HEK293 (cell line): Measurements from ENCODE around the gene NOSIP.
A peak's percentile ranks its signal among the peaks of the same experiment; 100 is the strongest.

Experiments used
- CTCF ChIA-PET: fragments of 350-600 bp; formaldehyde crosslinking; extraction: SDS; loops from one replicate; lab custom pipeline; 2021; ENCODE audit warnings: antibody characterized with exemption; lab: Yijun Ruan, JAX
- POLR2A ChIA-PET: fragments of 300-600 bp; formaldehyde crosslinking; extraction: SDS; loops from one replicate; lab custom pipeline; 2020; ENCODE audit warnings: antibody characterized with exemption, inconsistent platforms; lab: Yijun Ruan, JAX
- H3K27ac ChIP-seq: fragments of 200-500 bp; sonication (Bioruptor generic); 2 replicates; pipeline ENCODE4 v1.5.1; 2014; ENCODE audit warnings: low read depth, low read length, control low read depth, inconsistent platforms; ENCODE audit errors: extremely low read depth
- H3K36me3 ChIP-seq, 2 experiments: fragments of 200-500 bp in 1 of 2; sonication (Bioruptor generic) in 1 of 2; 1 replicate in 1 of 2; 2 replicates in 1 of 2; pipeline ENCODE4 v1.5.1; 2014 to 2017; ENCODE audit warnings: inconsistent platforms in 2 of 2, low read length in 2 of 2; ENCODE audit not compliant: control insufficient read depth in 2 of 2, insufficient read depth in 1 of 2
- H3K4me1 ChIP-seq: fragments of 200-500 bp; sonication (Bioruptor generic); 2 replicates; pipeline ENCODE4 v1.5.1; 2014; ENCODE audit warnings: mild to moderate bottlenecking, low read length, inconsistent platforms; ENCODE audit not compliant: control insufficient read depth, insufficient read depth
- H3K4me3 ChIP-seq: 2 replicates; pipeline ENCODE4 v1.5.1; 2011; ENCODE audit warnings: low read depth, mild to moderate bottlenecking, control low read depth, low read length, moderate library complexity
- H3K9me3 ChIP-seq: fragments of 200-500 bp; sonication (Bioruptor generic); 2 replicates; pipeline ENCODE4 v1.5.1; 2014; ENCODE audit warnings: low read depth, low read length, inconsistent platforms; ENCODE audit not compliant: control insufficient read depth, insufficient read depth
- FEZF1 ChIP-seq: fragments of 450-650 bp; formaldehyde crosslinking; IDR thresholded peaks from 2 replicates; pipeline ENCODE4 v1.5.1; 2016; ENCODE audit warnings: missing biosample characterization, missing genetic modification characterization
- KLF1 ChIP-seq: fragments of 450-650 bp; formaldehyde crosslinking; IDR thresholded peaks from 2 replicates; pipeline ENCODE4 v1.5.1; 2016; ENCODE audit warnings: missing biosample characterization, missing genetic modification characterization
- KLF10 ChIP-seq: fragments of 450-650 bp; IDR thresholded peaks from 2 replicates; pipeline ENCODE4 v1.5.1; 2018; ENCODE audit warnings: missing biosample characterization, mild to moderate bottlenecking, missing genetic modification characterization
- KLF16 ChIP-seq: fragments of 450-650 bp; formaldehyde crosslinking; IDR thresholded peaks from 2 replicates; pipeline ENCODE4 v1.5.1; 2017; ENCODE audit warnings: missing biosample characterization, missing genetic modification characterization
- OSR2 ChIP-seq: fragments of 450-650 bp; formaldehyde crosslinking; IDR thresholded peaks from 2 replicates; pipeline ENCODE4 v1.5.1; 2016; ENCODE audit warnings: missing biosample characterization, missing genetic modification characterization
- ZBTB21 ChIP-seq: fragments of 450-650 bp; formaldehyde crosslinking; IDR thresholded peaks from 2 replicates; pipeline ENCODE4 v1.5.1; 2017; ENCODE audit warnings: missing biosample characterization, missing genetic modification characterization
- ZNF121 ChIP-seq: fragments of 450-650 bp; formaldehyde crosslinking; IDR thresholded peaks from 2 replicates; pipeline ENCODE4 v1.5.1; 2016; ENCODE audit warnings: missing biosample characterization, missing genetic modification characterization
- ZNF146 ChIP-seq: fragments of 450-650 bp; formaldehyde crosslinking; IDR thresholded peaks from 2 replicates; pipeline ENCODE4 v1.5.1; 2016; ENCODE audit warnings: missing biosample characterization, missing genetic modification characterization
- ZNF19 ChIP-seq: fragments of 450-650 bp; formaldehyde crosslinking; IDR thresholded peaks from 2 replicates; pipeline ENCODE4; 2016; ENCODE audit warnings: missing biosample characterization, missing genetic modification characterization, low read depth
- ZNF24 ChIP-seq: fragments of 450-650 bp; formaldehyde crosslinking; IDR thresholded peaks from 2 replicates; pipeline ENCODE4 v1.5.1; 2016; ENCODE audit warnings: missing biosample characterization, missing genetic modification characterization
- ZNF248 ChIP-seq: fragments of 450-650 bp; formaldehyde crosslinking; IDR thresholded peaks from 2 replicates; pipeline ENCODE4 v1.5.1; 2017; ENCODE audit warnings: missing biosample characterization, missing genetic modification characterization
- ZNF37A ChIP-seq: fragments of 450-650 bp; IDR thresholded peaks from 2 replicates; pipeline ENCODE4 v1.5.1; 2018; ENCODE audit warnings: missing biosample characterization, missing genetic modification characterization
- ZNF391 ChIP-seq: fragments of 450-650 bp; formaldehyde crosslinking; IDR thresholded peaks from 2 replicates; pipeline ENCODE4 v1.5.1; 2016; ENCODE audit warnings: low read depth, missing biosample characterization, missing genetic modification characterization, borderline replicate concordance
- ZNF404 ChIP-seq: fragments of 450-650 bp; formaldehyde crosslinking; IDR thresholded peaks from 2 replicates; pipeline ENCODE4 v1.5.1; 2017; ENCODE audit warnings: missing biosample characterization, missing genetic modification characterization
- ZNF426 ChIP-seq: fragments of 450-650 bp; formaldehyde crosslinking; IDR thresholded peaks from 2 replicates; pipeline ENCODE4 v1.5.1; 2017; ENCODE audit warnings: missing biosample characterization, missing genetic modification characterization, mild to moderate bottlenecking, inconsistent platforms, moderate library complexity
- ZNF48 ChIP-seq: fragments of 450-650 bp; formaldehyde crosslinking; IDR thresholded peaks from 2 replicates; pipeline ENCODE4 v1.5.1; 2016; ENCODE audit warnings: missing biosample characterization, missing genetic modification characterization
- ZNF600 ChIP-seq: fragments of 450-650 bp; formaldehyde crosslinking; IDR thresholded peaks from 2 replicates; pipeline ENCODE4 v1.5.1; 2016; ENCODE audit warnings: missing biosample characterization, missing genetic modification characterization
- ZNF624 ChIP-seq: fragments of 450-650 bp; formaldehyde crosslinking; IDR thresholded peaks from 2 replicates; pipeline ENCODE4 v1.5.1; 2017; ENCODE audit warnings: missing biosample characterization, missing genetic modification characterization
- ZNF843 ChIP-seq: fragments of 450-650 bp; formaldehyde crosslinking; IDR thresholded peaks from 2 replicates; pipeline ENCODE4 v1.5.1; 2016; ENCODE audit warnings: missing biosample characterization, missing genetic modification characterization
- TF ChIP-seq, protein P1 (sequence below): fragments of 450-650 bp; formaldehyde crosslinking; IDR thresholded peaks from 2 replicates; pipeline ENCODE4 v1.5.1; 2016; ENCODE audit warnings: missing biosample characterization, missing genetic modification characterization
- TF ChIP-seq, protein P2 (sequence below): fragments of 450-650 bp; IDR thresholded peaks from 2 replicates; pipeline ENCODE4 v1.5.1; 2018; ENCODE audit warnings: missing biosample characterization, missing genetic modification characterization
- TF ChIP-seq, protein P3 (sequence below): fragments of 450-650 bp; formaldehyde crosslinking; IDR thresholded peaks from 2 replicates; pipeline ENCODE4 v1.5.1; 2016; ENCODE audit warnings: missing biosample characterization, missing genetic modification characterization
- TF ChIP-seq, protein P4 (sequence below): fragments of 450-650 bp; formaldehyde crosslinking; IDR thresholded peaks from 2 replicates; pipeline ENCODE4 v1.5.1; 2016; ENCODE audit warnings: missing biosample characterization, missing genetic modification characterization
- TF ChIP-seq, protein P5 (sequence below): fragments of 450-650 bp; formaldehyde crosslinking; IDR thresholded peaks from 2 replicates; pipeline ENCODE4 v1.5.1; 2016; ENCODE audit warnings: missing biosample characterization, missing genetic modification characterization
- TF ChIP-seq, protein P6 (sequence below): fragments of 450-650 bp; formaldehyde crosslinking; IDR thresholded peaks from 2 replicates; pipeline ENCODE4 v1.5.1; 2016; ENCODE audit warnings: missing biosample characterization, missing genetic modification characterization
- TF ChIP-seq, protein P7 (sequence below): fragments of 450-650 bp; formaldehyde crosslinking; IDR thresholded peaks from 2 replicates; pipeline ENCODE4; 2016; ENCODE audit warnings: missing biosample characterization, missing genetic modification characterization

Gene NOSIP, protein sequence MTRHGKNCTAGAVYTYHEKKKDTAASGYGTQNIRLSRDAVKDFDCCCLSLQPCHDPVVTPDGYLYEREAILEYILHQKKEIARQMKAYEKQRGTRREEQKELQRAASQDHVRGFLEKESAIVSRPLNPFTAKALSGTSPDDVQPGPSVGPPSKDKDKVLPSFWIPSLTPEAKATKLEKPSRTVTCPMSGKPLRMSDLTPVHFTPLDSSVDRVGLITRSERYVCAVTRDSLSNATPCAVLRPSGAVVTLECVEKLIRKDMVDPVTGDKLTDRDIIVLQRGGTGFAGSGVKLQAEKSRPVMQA

DNA sequence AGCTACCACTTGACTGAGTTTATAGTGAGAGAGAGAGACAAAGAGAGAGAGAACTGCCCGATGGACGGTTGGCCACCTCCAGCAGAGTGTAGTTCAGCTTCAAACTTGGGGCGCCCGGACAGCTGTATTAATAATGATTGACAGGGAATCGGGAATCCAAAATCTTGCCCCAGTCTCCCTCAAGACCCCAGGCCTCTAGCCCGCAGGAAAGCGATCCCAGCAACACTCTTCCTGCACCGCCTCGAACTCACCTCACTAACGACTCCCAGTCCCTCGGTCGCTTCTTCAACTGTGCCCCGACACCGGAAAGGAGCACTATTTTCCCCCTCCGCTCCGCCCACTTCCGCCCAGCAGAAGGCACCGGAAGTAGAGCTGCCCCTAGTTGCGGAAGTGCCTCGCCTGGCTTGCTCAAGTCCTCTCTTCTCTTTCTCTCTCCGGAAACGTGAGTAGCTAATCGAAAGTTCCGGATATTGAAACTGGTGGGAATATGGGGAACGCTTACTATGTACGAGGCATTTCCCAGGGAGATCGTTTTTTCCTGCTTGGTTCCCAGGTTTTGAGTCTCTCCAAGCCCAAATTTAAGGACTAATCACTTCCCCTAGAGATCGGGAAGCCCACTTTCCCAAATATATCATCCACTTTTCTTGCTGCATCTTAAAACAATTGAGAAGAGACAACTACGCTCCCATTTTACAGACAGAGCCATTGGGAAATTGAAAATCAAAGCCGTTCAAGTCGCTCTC lies at the start of gene NOSIP:
Gene NOSIP, minus strand, starts transcription at position 293 of the 743 bp plus-strand sequence. CDS start 19,865 bp downstream, outside the sequence.
- Histone ChIP-seq H3K36me3 (peaks cover 8 to 15% of the 10 kb centered on the region in 2 experiments; a peak in 2 of 3 replicates), H3K4me1 (peaks cover 9% of the 10 kb centered on the region), H3K4me3 (peak within 1 kb of the TSS; percentile 67), H3K9me3 (no peaks in the 10 kb centered on the region), H3K27ac (peak within 1 kb of the TSS; percentile 58)
- CTCF ChIA-PET = interaction anchor here (0.9 to 4.6 kb wide), 8 partner anchors 10 to 100 kb away, joined by 3 to 52 read pairs (median 4); partner anchors contain the start of gene PRMT1
- POLR2A ChIA-PET = interaction anchor here (0.6 to 4.8 kb wide), 25 partner anchors 11 to 268 kb away, joined by 3 to 116 read pairs (median 5); partner anchors contain the start of genes ALDH16A1, BCL2L12, FUZ and IRF3
- TF ChIP-seq, protein P1, sequence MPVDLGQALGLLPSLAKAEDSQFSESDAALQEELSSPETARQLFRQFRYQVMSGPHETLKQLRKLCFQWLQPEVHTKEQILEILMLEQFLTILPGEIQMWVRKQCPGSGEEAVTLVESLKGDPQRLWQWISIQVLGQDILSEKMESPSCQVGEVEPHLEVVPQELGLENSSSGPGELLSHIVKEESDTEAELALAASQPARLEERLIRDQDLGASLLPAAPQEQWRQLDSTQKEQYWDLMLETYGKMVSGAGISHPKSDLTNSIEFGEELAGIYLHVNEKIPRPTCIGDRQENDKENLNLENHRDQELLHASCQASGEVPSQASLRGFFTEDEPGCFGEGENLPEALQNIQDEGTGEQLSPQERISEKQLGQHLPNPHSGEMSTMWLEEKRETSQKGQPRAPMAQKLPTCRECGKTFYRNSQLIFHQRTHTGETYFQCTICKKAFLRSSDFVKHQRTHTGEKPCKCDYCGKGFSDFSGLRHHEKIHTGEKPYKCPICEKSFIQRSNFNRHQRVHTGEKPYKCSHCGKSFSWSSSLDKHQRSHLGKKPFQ (tag by site-specific recombination) = peak; percentile 74
- TF ChIP-seq, protein P2, sequence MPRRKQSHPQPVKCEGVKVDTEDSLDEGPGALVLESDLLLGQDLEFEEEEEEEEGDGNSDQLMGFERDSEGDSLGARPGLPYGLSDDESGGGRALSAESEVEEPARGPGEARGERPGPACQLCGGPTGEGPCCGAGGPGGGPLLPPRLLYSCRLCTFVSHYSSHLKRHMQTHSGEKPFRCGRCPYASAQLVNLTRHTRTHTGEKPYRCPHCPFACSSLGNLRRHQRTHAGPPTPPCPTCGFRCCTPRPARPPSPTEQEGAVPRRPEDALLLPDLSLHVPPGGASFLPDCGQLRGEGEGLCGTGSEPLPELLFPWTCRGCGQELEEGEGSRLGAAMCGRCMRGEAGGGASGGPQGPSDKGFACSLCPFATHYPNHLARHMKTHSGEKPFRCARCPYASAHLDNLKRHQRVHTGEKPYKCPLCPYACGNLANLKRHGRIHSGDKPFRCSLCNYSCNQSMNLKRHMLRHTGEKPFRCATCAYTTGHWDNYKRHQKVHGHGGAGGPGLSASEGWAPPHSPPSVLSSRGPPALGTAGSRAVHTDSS (tag by site-specific recombination) = peak; percentile 33; the same call in 1 of the 2 replicates
- peak; percentile 43; the same call in 1 of the 2 replicates for TF ChIP-seq ZNF248 (tag by site-specific recombination)
- peak; percentile 55 for TF ChIP-seq KLF1
- no peak for TF ChIP-seq ZNF404 (tag by site-specific recombination)
- TF ChIP-seq ZNF121 (tag by site-specific recombination) = no peak
- TF ChIP-seq ZNF48 (tag by site-specific recombination) = no peak
- peak; percentile 41; the same call in 1 of the 2 replicates for TF ChIP-seq ZNF146 (tag by site-specific recombination)
- TF ChIP-seq ZNF24 (tag by site-specific recombination) = peak; percentile 92
- TF ChIP-seq, protein P3, sequence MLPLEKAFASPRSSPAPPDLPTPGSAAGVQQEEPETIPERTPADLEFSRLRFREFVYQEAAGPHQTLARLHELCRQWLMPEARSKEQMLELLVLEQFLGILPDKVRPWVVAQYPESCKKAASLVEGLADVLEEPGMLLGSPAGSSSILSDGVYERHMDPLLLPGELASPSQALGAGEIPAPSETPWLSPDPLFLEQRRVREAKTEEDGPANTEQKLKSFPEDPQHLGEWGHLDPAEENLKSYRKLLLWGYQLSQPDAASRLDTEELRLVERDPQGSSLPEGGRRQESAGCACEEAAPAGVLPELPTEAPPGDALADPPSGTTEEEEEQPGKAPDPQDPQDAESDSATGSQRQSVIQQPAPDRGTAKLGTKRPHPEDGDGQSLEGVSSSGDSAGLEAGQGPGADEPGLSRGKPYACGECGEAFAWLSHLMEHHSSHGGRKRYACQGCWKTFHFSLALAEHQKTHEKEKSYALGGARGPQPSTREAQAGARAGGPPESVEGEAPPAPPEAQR (tag by site-specific recombination) = peak; percentile 88; the same call in 1 of the 2 replicates
- no peak for TF ChIP-seq ZNF37A
- peak; percentile 98 for TF ChIP-seq KLF16 (tag by site-specific recombination)
- TF ChIP-seq, protein P4, sequence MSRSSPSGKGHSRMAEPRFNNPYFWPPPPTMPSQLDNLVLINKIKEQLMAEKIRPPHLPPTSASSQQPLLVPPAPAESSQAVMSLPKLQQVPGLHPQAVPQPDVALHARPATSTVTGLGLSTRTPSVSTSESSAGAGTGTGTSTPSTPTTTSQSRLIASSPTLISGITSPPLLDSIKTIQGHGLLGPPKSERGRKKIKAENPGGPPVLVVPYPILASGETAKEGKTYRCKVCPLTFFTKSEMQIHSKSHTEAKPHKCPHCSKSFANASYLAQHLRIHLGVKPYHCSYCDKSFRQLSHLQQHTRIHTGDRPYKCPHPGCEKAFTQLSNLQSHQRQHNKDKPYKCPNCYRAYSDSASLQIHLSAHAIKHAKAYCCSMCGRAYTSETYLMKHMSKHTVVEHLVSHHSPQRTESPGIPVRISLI = no peak
- TF ChIP-seq ZBTB21 (tag by site-specific recombination) = peak; percentile 77
- TF ChIP-seq OSR2 = no peak
- peak; percentile 27 for TF ChIP-seq FEZF1 (tag by site-specific recombination)
- TF ChIP-seq ZNF843 (tag by site-specific recombination) = no peak; the same call in none of the 2 replicates
- no peak for TF ChIP-seq ZNF624
- peak; percentile 70; the same call in 1 of the 2 replicates for TF ChIP-seq KLF10 (tag by site-specific recombination)
- TF ChIP-seq, protein P5, sequence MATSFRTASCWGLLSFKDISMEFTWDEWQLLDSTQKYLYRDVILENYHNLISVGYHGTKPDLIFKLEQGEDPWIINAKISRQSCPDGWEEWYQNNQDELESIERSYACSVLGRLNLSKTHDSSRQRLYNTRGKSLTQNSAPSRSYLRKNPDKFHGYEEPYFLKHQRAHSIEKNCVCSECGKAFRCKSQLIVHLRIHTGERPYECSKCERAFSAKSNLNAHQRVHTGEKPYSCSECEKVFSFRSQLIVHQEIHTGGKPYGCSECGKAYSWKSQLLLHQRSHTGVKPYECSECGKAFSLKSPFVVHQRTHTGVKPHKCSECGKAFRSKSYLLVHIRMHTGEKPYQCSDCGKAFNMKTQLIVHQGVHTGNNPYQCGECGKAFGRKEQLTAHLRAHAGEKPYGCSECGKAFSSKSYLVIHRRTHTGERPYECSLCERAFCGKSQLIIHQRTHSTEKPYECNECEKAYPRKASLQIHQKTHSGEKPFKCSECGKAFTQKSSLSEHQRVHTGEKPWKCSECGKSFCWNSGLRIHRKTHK (tag by site-specific recombination) = no peak
- no peak for TF ChIP-seq ZNF600 (tag by site-specific recombination)
- TF ChIP-seq ZNF19 (tag by site-specific recombination) = no peak
- TF ChIP-seq, protein P6, sequence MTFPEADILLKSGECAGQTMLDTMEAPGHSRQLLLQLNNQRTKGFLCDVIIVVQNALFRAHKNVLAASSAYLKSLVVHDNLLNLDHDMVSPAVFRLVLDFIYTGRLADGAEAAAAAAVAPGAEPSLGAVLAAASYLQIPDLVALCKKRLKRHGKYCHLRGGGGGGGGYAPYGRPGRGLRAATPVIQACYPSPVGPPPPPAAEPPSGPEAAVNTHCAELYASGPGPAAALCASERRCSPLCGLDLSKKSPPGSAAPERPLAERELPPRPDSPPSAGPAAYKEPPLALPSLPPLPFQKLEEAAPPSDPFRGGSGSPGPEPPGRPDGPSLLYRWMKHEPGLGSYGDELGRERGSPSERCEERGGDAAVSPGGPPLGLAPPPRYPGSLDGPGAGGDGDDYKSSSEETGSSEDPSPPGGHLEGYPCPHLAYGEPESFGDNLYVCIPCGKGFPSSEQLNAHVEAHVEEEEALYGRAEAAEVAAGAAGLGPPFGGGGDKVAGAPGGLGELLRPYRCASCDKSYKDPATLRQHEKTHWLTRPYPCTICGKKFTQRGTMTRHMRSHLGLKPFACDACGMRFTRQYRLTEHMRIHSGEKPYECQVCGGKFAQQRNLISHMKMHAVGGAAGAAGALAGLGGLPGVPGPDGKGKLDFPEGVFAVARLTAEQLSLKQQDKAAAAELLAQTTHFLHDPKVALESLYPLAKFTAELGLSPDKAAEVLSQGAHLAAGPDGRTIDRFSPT (tag by site-specific recombination) = no peak
- peak; percentile 97 for TF ChIP-seq ZNF391 (tag by site-specific recombination)
- TF ChIP-seq ZNF426 (tag by site-specific recombination) = no peak
- TF ChIP-seq, protein P7, sequence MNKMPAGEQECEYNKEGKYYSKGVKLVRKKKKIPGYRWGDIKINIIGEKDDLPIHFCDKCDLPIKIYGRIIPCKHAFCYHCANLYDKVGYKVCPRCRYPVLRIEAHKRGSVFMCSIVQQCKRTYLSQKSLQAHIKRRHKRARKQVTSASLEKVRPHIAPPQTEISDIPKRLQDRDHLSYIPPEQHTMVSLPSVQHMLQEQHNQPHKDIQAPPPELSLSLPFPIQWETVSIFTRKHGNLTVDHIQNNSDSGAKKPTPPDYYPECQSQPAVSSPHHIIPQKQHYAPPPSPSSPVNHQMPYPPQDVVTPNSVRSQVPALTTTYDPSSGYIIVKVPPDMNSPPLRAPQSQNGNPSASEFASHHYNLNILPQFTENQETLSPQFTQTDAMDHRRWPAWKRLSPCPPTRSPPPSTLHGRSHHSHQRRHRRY (tag by site-specific recombination) = no peak
